SJSA1 (cell line): ENCODE results near the gene EEFSEC. TPM values are rescaled to one million over a fixed set of nuclear protein-coding genes. Genes with fewer than 3 reads are reported as not detected.

Experiments used
- DNase-seq, 2 experiments: peaks; one replicate each; pipeline ENCODE4 v3.0.0-alpha.2; 2015 to 2020; ENCODE audit warnings: low spot score in 2 of 2, low read depth in 1 of 2
- H3K27ac ChIP-seq: fragments of 250-450 bp; sonication (Bioruptor Pico); 2 replicates; pipeline ENCODE4 v1.5.1; 2020; ENCODE audit warnings: mild to moderate bottlenecking, moderate library complexity
- H3K27me3 ChIP-seq: fragments of 250-450 bp; sonication (Bioruptor Pico); replicated peaks from 2 replicates; pipeline ENCODE4 v1.5.1; 2020; ENCODE audit warnings: mild to moderate bottlenecking, moderate library complexity
- H3K36me3 ChIP-seq: fragments of 250-450 bp; sonication (Bioruptor Pico); 2 replicates; pipeline ENCODE4 v1.5.1; 2020; ENCODE audit warnings: mild to moderate bottlenecking
- H3K4me1 ChIP-seq: fragments of 250-450 bp; sonication (Bioruptor Pico); replicated peaks from 2 replicates; pipeline ENCODE4 v1.6.1; 2021; ENCODE audit warnings: mild to moderate bottlenecking
- H3K4me3 ChIP-seq: fragments of 250-450 bp; sonication (Bioruptor Pico); 2 replicates; pipeline ENCODE4 v1.5.1; 2020; ENCODE audit warnings: mild to moderate bottlenecking
- H3K9me3 ChIP-seq: fragments of 250-450 bp; sonication (Bioruptor Pico); replicated peaks from 2 replicates; pipeline ENCODE4 v1.5.1; 2020; ENCODE audit warnings: mild to moderate bottlenecking
- total RNA-seq: library from RNA; depleted of rRNA; stranded (reverse); fragments of >200 nt; shearing (Covaris generic); gene quantifications from 2 replicates; pipeline ENCODE4 v1.2.3, GENCODE V29; 2014

The EEFSEC gene
- total RNA-seq, 1 experiment from 2014 or later: 5.5 TPM

GRCh38 chr3:128430301-128430700 lies 277.0 kb downstream of the EEFSEC start:
- Histone ChIP-seq H3K36me3 (no peaks in the 10 kb centered on the region), H3K9me3 (no peaks in the 10 kb centered on the region), H3K4me3 (no peak overlapping the region), H3K4me1 (peaks cover 8% of the 10 kb centered on the region), H3K27ac (no peak overlapping the region), H3K27me3 (peaks cover 21% of the 10 kb centered on the region)
- DNase-seq: no peak

- no peaks in the 10 kb centered on the region for H3K9me3 ChIP-seq
- no peak for DNase-seq
- no peak overlapping the region for H3K4me3 ChIP-seq
- H3K27ac ChIP-seq: no peak overlapping the region
- peaks cover 21% of the 10 kb centered on the region for H3K27me3 ChIP-seq
- H3K36me3 ChIP-seq: no peaks in the 10 kb centered on the region
- H3K4me1 ChIP-seq: peaks cover 8% of the 10 kb centered on the region
Measured at GRCh38 chr3:128430731-128431130, 277.4 kb downstream of the EEFSEC start.

GRCh38 chr3:128431803-128432300 lies 278.6 kb downstream of the EEFSEC start:
- peaks cover 21% of the 10 kb centered on the region for H3K27me3 ChIP-seq
- DNase-seq: no peak
- H3K27ac ChIP-seq: no peak overlapping the region
- H3K4me3 ChIP-seq: no peak overlapping the region
- H3K4me1 ChIP-seq: no peaks in the 10 kb centered on the region
- no peaks in the 10 kb centered on the region for H3K9me3 ChIP-seq
- no peaks in the 10 kb centered on the region for H3K36me3 ChIP-seq

GRCh38 chr3:128432301-128432970 lies 279.2 kb downstream of the EEFSEC start:
- Histone ChIP-seq H3K27ac (no peak overlapping the region), H3K9me3 (no peaks in the 10 kb centered on the region), H3K36me3 (no peaks in the 10 kb centered on the region), H3K4me1 (no peaks in the 10 kb centered on the region), H3K4me3 (no peak overlapping the region), H3K27me3 (peaks cover 21% of the 10 kb centered on the region)
- no peak for DNase-seq

GRCh38 chr3:128432971-128433836 lies 279.9 kb downstream of the EEFSEC start:
- H3K4me1 ChIP-seq: no peaks in the 10 kb centered on the region
- H3K9me3 ChIP-seq: no peaks in the 10 kb centered on the region
- no peaks in the 10 kb centered on the region for H3K36me3 ChIP-seq
- DNase-seq: no peak
- no peak overlapping the region for H3K4me3 ChIP-seq
- H3K27ac ChIP-seq: no peak overlapping the region
- H3K27me3 ChIP-seq: peaks cover 21% of the 10 kb centered on the region

- H3K27me3 ChIP-seq: peaks cover 21% of the 10 kb centered on the region
- no peaks in the 10 kb centered on the region for H3K36me3 ChIP-seq
- H3K4me3 ChIP-seq: no peak overlapping the region
- H3K4me1 ChIP-seq: no peaks in the 10 kb centered on the region
- DNase-seq: no peak
- no peak overlapping the region for H3K27ac ChIP-seq
- no peaks in the 10 kb centered on the region for H3K9me3 ChIP-seq
Measured at GRCh38 chr3:128433837-128434165, 280.5 kb downstream of the EEFSEC start.

GRCh38 chr3:128434524-128434923 lies 281.2 kb downstream of the EEFSEC start:
- Histone ChIP-seq H3K4me3 (no peak overlapping the region), H3K9me3 (no peaks in the 10 kb centered on the region), H3K36me3 (no peaks in the 10 kb centered on the region), H3K27me3 (peaks cover 21% of the 10 kb centered on the region), H3K4me1 (no peaks in the 10 kb centered on the region), H3K27ac (no peak overlapping the region)
- DNase-seq: no peak

- Histone ChIP-seq H3K4me3 (no peak overlapping the region), H3K4me1 (no peaks in the 10 kb centered on the region), H3K27me3 (peaks cover 21% of the 10 kb centered on the region), H3K9me3 (no peaks in the 10 kb centered on the region), H3K27ac (no peak overlapping the region), H3K36me3 (no peaks in the 10 kb centered on the region)
- DNase-seq: no peak
Measured at GRCh38 chr3:128435058-128435457, 281.8 kb downstream of the EEFSEC start.

- Histone ChIP-seq H3K27ac (no peak overlapping the region), H3K36me3 (no peaks in the 10 kb centered on the region), H3K4me1 (no peaks in the 10 kb centered on the region), H3K27me3 (peaks cover 21% of the 10 kb centered on the region), H3K9me3 (no peaks in the 10 kb centered on the region), H3K4me3 (no peak overlapping the region)
- no peak for DNase-seq
Measured at GRCh38 chr3:128435561-128435960, 282.3 kb downstream of the EEFSEC start.

- Histone ChIP-seq H3K9me3 (no peaks in the 10 kb centered on the region), H3K4me3 (no peak overlapping the region), H3K36me3 (no peaks in the 10 kb centered on the region), H3K27me3 (peaks cover 21% of the 10 kb centered on the region), H3K4me1 (no peaks in the 10 kb centered on the region), H3K27ac (no peak overlapping the region)
- no peak for DNase-seq
Measured at GRCh38 chr3:128436214-128436613, 282.9 kb downstream of the EEFSEC start.

GRCh38 chr3:128438488-128439072 lies 285.3 kb downstream of the EEFSEC start:
- Histone ChIP-seq H3K4me1 (no peaks in the 10 kb centered on the region), H3K27me3 (peaks cover under 1% of the 10 kb centered on the region)
- no peak for DNase-seq

GRCh38 chr3:128439226-128439625 lies 285.9 kb downstream of the EEFSEC start:
- no peaks in the 10 kb centered on the region for H3K4me1 ChIP-seq
- no peaks in the 10 kb centered on the region for H3K36me3 ChIP-seq
- H3K27ac ChIP-seq: no peak overlapping the region
- H3K9me3 ChIP-seq: no peaks in the 10 kb centered on the region
- no peak for DNase-seq
- H3K27me3 ChIP-seq: no peaks in the 10 kb centered on the region; the same call in 1 of the 2 replicates
- no peak overlapping the region for H3K4me3 ChIP-seq

More at GRCh38 chr3:128438488-128439072, 285.3 kb downstream of the EEFSEC start:
- Histone ChIP-seq H3K9me3 (no peaks in the 10 kb centered on the region), H3K4me3 (no peak overlapping the region), H3K36me3 (no peaks in the 10 kb centered on the region), H3K27ac (no peak overlapping the region)

GRCh38 chr3:128442070-128442469 lies 288.8 kb downstream of the EEFSEC start:
- Histone ChIP-seq H3K4me1 (no peaks in the 10 kb centered on the region), H3K27ac (no peak overlapping the region), H3K27me3 (no peaks in the 10 kb centered on the region), H3K36me3 (no peaks in the 10 kb centered on the region), H3K9me3 (no peaks in the 10 kb centered on the region), H3K4me3 (no peak overlapping the region)
- no peak for DNase-seq

GRCh38 chr3:128442949-128443348 lies 289.7 kb downstream of the EEFSEC start:
- no peaks in the 10 kb centered on the region for H3K27me3 ChIP-seq
- DNase-seq: no peak
- no peak overlapping the region for H3K4me3 ChIP-seq
- no peaks in the 10 kb centered on the region for H3K36me3 ChIP-seq
- no peak overlapping the region for H3K27ac ChIP-seq
- H3K4me1 ChIP-seq: no peaks in the 10 kb centered on the region
- H3K9me3 ChIP-seq: no peaks in the 10 kb centered on the region
